Measurements from ENCODE around the gene STAG2.

Gene STAG2

DNA sequence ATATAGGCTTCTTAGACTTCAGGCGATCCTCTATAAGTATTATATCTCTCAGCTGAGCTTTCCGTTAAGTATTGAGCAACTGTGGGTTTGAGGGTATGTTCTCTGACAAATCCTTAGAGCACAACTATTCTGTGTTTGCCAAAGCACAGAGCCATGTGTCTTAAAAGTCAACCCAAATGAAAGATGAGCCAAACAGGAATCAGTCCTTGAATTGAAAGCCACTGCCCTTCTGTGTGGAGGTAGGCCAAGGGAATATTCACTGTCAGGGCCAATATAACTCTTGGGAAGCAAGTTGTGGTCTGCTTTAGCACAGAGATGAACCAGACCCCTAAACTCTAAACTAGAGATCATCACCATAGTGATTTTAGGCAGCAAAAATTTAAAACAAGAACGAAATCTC is 164.0 kb downstream of the STAG2 start:
- TF ChIP-seq, protein P1, sequence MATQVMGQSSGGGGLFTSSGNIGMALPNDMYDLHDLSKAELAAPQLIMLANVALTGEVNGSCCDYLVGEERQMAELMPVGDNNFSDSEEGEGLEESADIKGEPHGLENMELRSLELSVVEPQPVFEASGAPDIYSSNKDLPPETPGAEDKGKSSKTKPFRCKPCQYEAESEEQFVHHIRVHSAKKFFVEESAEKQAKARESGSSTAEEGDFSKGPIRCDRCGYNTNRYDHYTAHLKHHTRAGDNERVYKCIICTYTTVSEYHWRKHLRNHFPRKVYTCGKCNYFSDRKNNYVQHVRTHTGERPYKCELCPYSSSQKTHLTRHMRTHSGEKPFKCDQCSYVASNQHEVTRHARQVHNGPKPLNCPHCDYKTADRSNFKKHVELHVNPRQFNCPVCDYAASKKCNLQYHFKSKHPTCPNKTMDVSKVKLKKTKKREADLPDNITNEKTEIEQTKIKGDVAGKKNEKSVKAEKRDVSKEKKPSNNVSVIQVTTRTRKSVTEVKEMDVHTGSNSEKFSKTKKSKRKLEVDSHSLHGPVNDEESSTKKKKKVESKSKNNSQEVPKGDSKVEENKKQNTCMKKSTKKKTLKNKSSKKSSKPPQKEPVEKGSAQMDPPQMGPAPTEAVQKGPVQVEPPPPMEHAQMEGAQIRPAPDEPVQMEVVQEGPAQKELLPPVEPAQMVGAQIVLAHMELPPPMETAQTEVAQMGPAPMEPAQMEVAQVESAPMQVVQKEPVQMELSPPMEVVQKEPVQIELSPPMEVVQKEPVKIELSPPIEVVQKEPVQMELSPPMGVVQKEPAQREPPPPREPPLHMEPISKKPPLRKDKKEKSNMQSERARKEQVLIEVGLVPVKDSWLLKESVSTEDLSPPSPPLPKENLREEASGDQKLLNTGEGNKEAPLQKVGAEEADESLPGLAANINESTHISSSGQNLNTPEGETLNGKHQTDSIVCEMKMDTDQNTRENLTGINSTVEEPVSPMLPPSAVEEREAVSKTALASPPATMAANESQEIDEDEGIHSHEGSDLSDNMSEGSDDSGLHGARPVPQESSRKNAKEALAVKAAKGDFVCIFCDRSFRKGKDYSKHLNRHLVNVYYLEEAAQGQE (IDR thresholded peaks at IDR 0.05; ENCODE audit: insufficient read depth in 1 of 2, low read depth in 2 of 2, low read length in 2 of 2), result no peak
- TF ChIP-seq SIN3A (IDR thresholded peaks at IDR 0.05; ENCODE audit: borderline replicate concordance, insufficient read depth, low read length), result no peak
- no peak for TF ChIP-seq TAF1 (IDR thresholded peaks at IDR 0.05; ENCODE audit: borderline replicate concordance, insufficient read depth, low read length)
- TF ChIP-seq POLR2AphosphoS5 (IDR thresholded peaks at IDR 0.05; ENCODE audit: low read depth, low read length), result no peak
- no peak for TF ChIP-seq FOXP2 (optimal IDR thresholded peaks at IDR 0.05; ENCODE audit: borderline replicate concordance, extremely low read depth, extremely low read length, insufficient read depth)

DNA sequence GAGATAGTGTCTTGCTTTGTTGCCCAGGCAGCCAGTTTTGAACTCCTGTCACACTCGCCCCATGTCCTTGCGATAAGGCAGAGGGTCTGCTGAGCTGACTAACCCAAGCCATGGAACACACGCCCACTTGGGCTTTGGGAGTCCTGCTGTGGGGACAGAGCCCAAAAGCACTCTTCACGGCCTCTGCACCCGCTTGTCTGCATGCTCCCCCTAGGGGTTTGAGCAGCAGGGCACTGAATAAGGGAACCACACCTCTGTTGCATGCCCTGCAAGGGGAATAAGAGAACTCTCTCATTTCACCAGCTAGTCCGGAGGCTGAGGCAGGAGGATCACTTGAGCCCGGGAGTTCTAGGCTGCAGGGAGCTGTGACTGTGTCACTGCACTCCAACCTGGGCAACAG is 166.0 kb downstream of the STAG2 start:
- TF ChIP-seq, protein P1 (IDR thresholded peaks at IDR 0.05; ENCODE audit: insufficient read depth in 1 of 2, low read depth in 2 of 2, low read length in 2 of 2), result no peak
- TF ChIP-seq POLR2AphosphoS5 (IDR thresholded peaks at IDR 0.05; ENCODE audit: low read depth, low read length) (no peak), SIN3A (IDR thresholded peaks at IDR 0.05; ENCODE audit: borderline replicate concordance, insufficient read depth, low read length) (no peak), FOXP2 (optimal IDR thresholded peaks at IDR 0.05; ENCODE audit: borderline replicate concordance, extremely low read depth, extremely low read length, insufficient read depth) (no peak), TAF1 (IDR thresholded peaks at IDR 0.05; ENCODE audit: borderline replicate concordance, insufficient read depth, low read length) (no peak)

DNA sequence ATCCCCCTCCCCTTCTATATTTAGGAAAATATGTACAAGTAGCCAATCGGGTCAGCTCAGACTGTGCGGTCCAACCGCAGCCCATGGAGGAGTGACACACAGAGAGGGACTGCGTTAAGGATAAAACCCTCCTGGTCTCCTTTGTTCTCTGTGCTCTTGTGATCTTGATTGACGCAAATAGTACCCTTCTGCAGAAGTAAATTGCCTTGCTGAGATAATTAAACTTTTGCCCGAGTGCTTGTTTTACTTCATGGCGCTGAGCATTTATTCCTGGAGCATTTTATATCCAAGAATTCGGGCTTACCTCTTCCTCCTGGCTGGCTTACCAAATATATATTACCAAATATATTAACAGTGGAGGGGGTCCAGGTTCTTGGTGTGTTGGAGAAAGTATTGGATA is 184.2 kb downstream of the STAG2 start:
- no peak for TF ChIP-seq TAF1 (IDR thresholded peaks at IDR 0.05; ENCODE audit: borderline replicate concordance, insufficient read depth, low read length)

DNA sequence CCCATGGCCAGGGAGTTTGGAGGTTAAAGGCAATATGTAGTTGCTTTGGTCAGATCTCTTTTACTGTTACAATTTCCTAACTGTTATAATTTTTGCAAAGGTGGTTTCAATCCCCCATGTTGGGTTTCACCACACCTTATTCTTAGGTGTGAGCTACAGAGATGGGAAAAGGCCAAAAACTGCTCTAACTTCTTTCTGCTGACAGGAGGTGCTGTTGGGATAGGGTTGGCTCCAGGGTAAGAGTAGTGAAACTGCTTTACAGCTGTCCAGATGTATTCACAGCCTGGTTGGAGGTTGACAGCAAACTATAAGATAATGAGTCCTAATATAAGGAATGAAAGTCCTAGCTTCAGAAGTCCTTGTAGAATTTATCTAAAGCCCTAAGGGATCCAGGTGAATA is 189.7 kb downstream of the STAG2 start:
- no peak for TF ChIP-seq TAF1 (IDR thresholded peaks at IDR 0.05; ENCODE audit: borderline replicate concordance, insufficient read depth, low read length)
- TF ChIP-seq FOXP2 (optimal IDR thresholded peaks at IDR 0.05; ENCODE audit: borderline replicate concordance, extremely low read depth, extremely low read length, insufficient read depth), result no peak
- no peak for TF ChIP-seq POLR2AphosphoS5 (IDR thresholded peaks at IDR 0.05; ENCODE audit: low read depth, low read length)
- TF ChIP-seq SIN3A (IDR thresholded peaks at IDR 0.05; ENCODE audit: borderline replicate concordance, insufficient read depth, low read length), result no peak
- TF ChIP-seq, protein P1 (IDR thresholded peaks at IDR 0.05; ENCODE audit: insufficient read depth in 1 of 2, low read depth in 2 of 2, low read length in 2 of 2), result no peak
